Endothelial cell of umbilical vein (primary cell): ENCODE measurements around the gene TUBA3C. TPM values are rescaled to one million over a fixed set of nuclear protein-coding genes. Genes with fewer than 3 reads are reported as not detected.

ENCODE experiments used
- BruUV-seq: library from RNA; stranded (reverse); fragments of 400-500 nt; replicated peaks from 2 replicates; lab custom pipeline; 2021; lab: Mats Ljungman, UMichigan
- CTCF ChIA-PET: fragments of 300-600, 350-600 bp; sonication (Branson Sonifier 250); formaldehyde crosslinking; loops from one replicate; lab custom pipeline; 2021; ENCODE audit warnings: antibody characterized with exemption, inconsistent platforms; lab: Charles Lee
- POLR2A ChIA-PET: fragments of 300-600, 350-600 bp; sonication (Branson Sonifier 250); formaldehyde crosslinking; loops from one replicate; lab custom pipeline; 2021; ENCODE audit warnings: antibody characterized with exemption, inconsistent platforms; lab: Charles Lee
- DNase-seq: peaks from one replicate; pipeline ENCODE4 v3.0.0-alpha.2; 2011; ENCODE audit warnings: low read depth, low spot score
- FAIRE-seq: peaks from 2 replicates; lab custom pipeline; 2011; peaks lifted over from hg19 to GRCh38; lab: Jason Lieb, UNC
- H2AFZ ChIP-seq: 2 replicates; pipeline ENCODE4 v1.6.0; 2012; ENCODE audit warnings: low read depth, low read length, control low read depth, inconsistent platforms
- H3K27ac ChIP-seq: 2 replicates; pipeline ENCODE4 v1.5.1; 2011; ENCODE audit warnings: low read depth, mild to moderate bottlenecking, control low read depth, low read length, moderate library complexity; ENCODE audit not compliant: insufficient read depth
- H3K27me3 ChIP-seq, 2 experiments: 2 replicates each; pipeline versions ENCODE4 v1.6.0 to v1.6.1; 2011; ENCODE audit warnings: low read length in 2 of 2, mixed read lengths in 1 of 2; ENCODE audit not compliant: control insufficient read depth in 2 of 2, insufficient read depth in 2 of 2
- H3K36me3 ChIP-seq, 2 experiments: 2 replicates in 1 of 2; 3 replicates in 1 of 2; pipeline ENCODE4 v1.5.1; 2011; ENCODE audit warnings: low read length in 2 of 2, mild to moderate bottlenecking in 1 of 2, moderate library complexity in 1 of 2; ENCODE audit not compliant: control insufficient read depth in 2 of 2, insufficient read depth in 2 of 2; ENCODE audit errors: extremely low read depth in 1 of 2
- H3K4me1 ChIP-seq: 3 replicates; pipeline ENCODE4 v1.5.1; 2011; ENCODE audit warnings: mild to moderate bottlenecking, low read length; ENCODE audit not compliant: control insufficient read depth, insufficient read depth; ENCODE audit errors: extremely low read depth
- H3K4me2 ChIP-seq: 2 replicates; pipeline ENCODE4 v1.6.1; 2011; ENCODE audit warnings: low read length, control low read depth, mixed read lengths; ENCODE audit not compliant: insufficient read depth
- H3K4me3 ChIP-seq, 3 experiments: fragments of 200-600 bp in 1 of 3; sonication (generic), shearing (Covaris generic) in 1 of 3; replicated peaks in 1 of 3; 2 replicates each; pipeline ENCODE4 v1.5.1; 2011 to 2016; ENCODE audit warnings: control low read depth in 3 of 3, low read length in 3 of 3, mild to moderate bottlenecking in 2 of 3, inconsistent platforms in 1 of 3, low read depth in 1 of 3, moderate library complexity in 1 of 3; ENCODE audit not compliant: insufficient read depth in 1 of 3
- H3K79me2 ChIP-seq: 2 replicates; pipeline ENCODE4 v1.6.0; 2012; ENCODE audit warnings: low read length, inconsistent platforms; ENCODE audit not compliant: control insufficient read depth, insufficient read depth
- H3K9ac ChIP-seq: replicated peaks from 2 replicates; pipeline ENCODE3; 2011; ENCODE audit warnings: low read length, control low read depth; ENCODE audit not compliant: insufficient read depth; ENCODE audit errors: extremely low read depth
- H3K9me1 ChIP-seq: replicated peaks from 3 replicates; pipeline ENCODE4 v1.6.0; 2011; ENCODE audit warnings: mild to moderate bottlenecking, low read length; ENCODE audit not compliant: control insufficient read depth, insufficient read depth; ENCODE audit errors: extremely low read depth
- H3K9me3 ChIP-seq: replicated peaks from 2 replicates; pipeline ENCODE4 v1.5.1; 2012; ENCODE audit warnings: low read length, inconsistent platforms; ENCODE audit not compliant: control insufficient read depth, insufficient read depth
- H4K20me1 ChIP-seq: replicated peaks from 2 replicates; pipeline ENCODE3; 2011; ENCODE audit warnings: mild to moderate bottlenecking, low read length; ENCODE audit not compliant: control insufficient read depth, insufficient read depth; ENCODE audit errors: extremely low read depth
- CTCF ChIP-seq, 2 donors: IDR thresholded peaks; 1 replicate in 1 of 2; 2 replicates in 1 of 2; pipeline ENCODE4 v1.5.1; 2011; ENCODE audit warnings: low read length in 2 of 2, mild to moderate bottlenecking in 2 of 2, moderate library complexity in 2 of 2, control low read depth in 1 of 2, inconsistent platforms in 1 of 2, low read depth in 1 of 2; ENCODE audit not compliant: insufficient read depth in 1 of 2; ENCODE audit errors: extremely low read depth in 1 of 2
- EZH2 ChIP-seq: IDR thresholded peaks from 2 replicates; pipeline ENCODE4 v1.6.1; 2012; ENCODE audit warnings: borderline replicate concordance, low read depth, mild to moderate bottlenecking, moderate library complexity, low read length, inconsistent platforms; ENCODE audit not compliant: severe bottlenecking
- FOS ChIP-seq: IDR thresholded peaks from 2 replicates; pipeline ENCODE4 v1.6.1; 2011; ENCODE audit warnings: mild to moderate bottlenecking, low read length, moderate library complexity, borderline replicate concordance; ENCODE audit not compliant: insufficient read depth
- GATA2 ChIP-seq: IDR thresholded peaks from 2 replicates; pipeline ENCODE4 v1.7.0; 2011; ENCODE audit warnings: low read depth, mild to moderate bottlenecking, moderate library complexity, mixed read lengths, low read length; ENCODE audit not compliant: insufficient read length, insufficient read depth
- JUN ChIP-seq: IDR thresholded peaks from 2 replicates; pipeline ENCODE4 v1.6.1; 2011; ENCODE audit warnings: borderline replicate concordance, low read depth; ENCODE audit not compliant: insufficient read length, insufficient read depth
- MAX ChIP-seq: IDR thresholded peaks from 2 replicates; pipeline ENCODE4 v1.6.1; 2011; ENCODE audit not compliant: insufficient read depth, insufficient read length
- MYC ChIP-seq: IDR thresholded peaks from one replicate; pipeline ENCODE4 v1.6.1; 2011; ENCODE audit warnings: mild to moderate bottlenecking, low read depth, low read length
- POLR2A ChIP-seq: IDR thresholded peaks from 2 replicates; pipeline ENCODE4 v1.6.1; 2012; ENCODE audit warnings: low read depth, mild to moderate bottlenecking, control low read depth, low read length
- POLR2AphosphoS5 ChIP-seq: IDR thresholded peaks from 2 replicates; pipeline ENCODE4 v1.6.1; 2012; ENCODE audit warnings: low read depth, mild to moderate bottlenecking, control low read depth, low read length, moderate library complexity; ENCODE audit not compliant: insufficient read depth
- dilution Hi-C: fragments of 300-500 bp; cut with MboI; formaldehyde crosslinking; loops from one replicate; pipeline ENCODE4 v1.15.0; 2019; ENCODE audit warnings: low sequenced_read_pairs; ENCODE audit not compliant: extremely low pct_ligation_motif_present
- intact Hi-C: fragments of 100-400 bp; cut with micrococcal nuclease; formaldehyde crosslinking; loops from one replicate; pipeline ENCODE4 v1.10.0; 2022
- polyA plus RNA-seq, 4 experiments: library from polyadenylated mRNA; depleted of rRNA in 3 of 4; stranded (reverse) in 3 of 4; unstranded in 1 of 4; fragments of >200 nt; gene quantifications; 2 replicates each; pipeline versions ENCODE4 v1.2.1 to v1.2.3, GENCODE V29; 2011 to 2012; ENCODE audit warnings: missing spikeins in 1 of 4
- total RNA-seq: library from RNA; stranded (reverse); gene quantifications from 2 replicates; pipeline ENCODE4 v1.2.3, GENCODE V29; 2021

The TUBA3C gene
- total and polyA plus RNA-seq, 2 donors (not counting 3 experiments of a cell fraction or from before 2014, with no cell fraction given), result not detected

GRCh38 chr13:19151581-19152263, 29.9 kb downstream of the TUBA3C start:
- POLR2A ChIA-PET, result no interaction called here

More at GRCh38 chr13:19151581-19152263, 29.9 kb downstream of the TUBA3C start:
- no peak overlapping the region for H3K27ac ChIP-seq
- CTCF ChIA-PET, result no interaction called here
- H3K27me3 ChIP-seq, result no peaks in the 10 kb centered on the region
- intact Hi-C loops (no loop called here), dilution Hi-C loops (no loop called here)
- no peak for FAIRE-seq
- no peaks in the 10 kb centered on the region for H4K20me1 ChIP-seq
- no peak for DNase-seq
- H3K79me2 ChIP-seq, result no peaks in the 10 kb centered on the region
- no peaks in the 10 kb centered on the region for H3K9me1 ChIP-seq
- H2AFZ ChIP-seq, result no peak overlapping the region
- BruUV-seq, result no TSS peak
- H3K4me3 ChIP-seq, result no peak overlapping the region
- H3K4me1 ChIP-seq, result no peaks in the 10 kb centered on the region
- no peak overlapping the region for H3K4me2 ChIP-seq
- no peak overlapping the region for H3K9ac ChIP-seq
- H3K36me3 ChIP-seq, result no peaks in the 10 kb centered on the region
- TF ChIP-seq FOS (no peak), JUN (no peak), POLR2A (no peak), MYC (no peak), EZH2 (no peak), CTCF (IDR thresholded peaks at IDR 0.05; ENCODE audit: extremely low read depth in 1 of 2, insufficient read depth in 1 of 2, low read depth in 1 of 2, low read length in 2 of 2) (no peak), POLR2AphosphoS5 (no peak), GATA2 (no peak), MAX (no peak)
- peaks cover 16% of the 10 kb centered on the region for H3K9me3 ChIP-seq
